Measurements from ENCODE around the gene SLC22A17.

Gene SLC22A17

DNA sequence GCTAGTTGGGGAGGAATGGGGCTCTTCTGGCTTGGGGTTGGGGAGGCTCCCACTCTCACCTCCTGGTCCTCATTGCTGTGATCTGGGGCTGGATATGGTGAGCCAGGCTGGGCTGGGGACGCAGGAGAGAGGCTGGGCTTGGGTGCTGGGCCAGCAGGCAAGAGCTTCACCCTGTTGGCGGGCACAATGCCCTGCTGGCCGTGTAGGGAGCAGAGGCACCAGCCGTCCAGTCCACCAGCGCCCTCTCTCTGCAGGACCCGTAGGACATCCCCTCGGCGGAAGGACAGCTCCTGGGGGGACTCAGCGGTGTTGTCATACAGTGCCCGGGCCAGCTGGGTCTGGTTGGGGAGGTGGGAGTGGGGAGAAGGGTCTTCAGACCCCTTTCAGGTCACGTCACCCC is 7.8 kb upstream of the SLC22A17 start:
- DNase-seq: no peak

DNA sequence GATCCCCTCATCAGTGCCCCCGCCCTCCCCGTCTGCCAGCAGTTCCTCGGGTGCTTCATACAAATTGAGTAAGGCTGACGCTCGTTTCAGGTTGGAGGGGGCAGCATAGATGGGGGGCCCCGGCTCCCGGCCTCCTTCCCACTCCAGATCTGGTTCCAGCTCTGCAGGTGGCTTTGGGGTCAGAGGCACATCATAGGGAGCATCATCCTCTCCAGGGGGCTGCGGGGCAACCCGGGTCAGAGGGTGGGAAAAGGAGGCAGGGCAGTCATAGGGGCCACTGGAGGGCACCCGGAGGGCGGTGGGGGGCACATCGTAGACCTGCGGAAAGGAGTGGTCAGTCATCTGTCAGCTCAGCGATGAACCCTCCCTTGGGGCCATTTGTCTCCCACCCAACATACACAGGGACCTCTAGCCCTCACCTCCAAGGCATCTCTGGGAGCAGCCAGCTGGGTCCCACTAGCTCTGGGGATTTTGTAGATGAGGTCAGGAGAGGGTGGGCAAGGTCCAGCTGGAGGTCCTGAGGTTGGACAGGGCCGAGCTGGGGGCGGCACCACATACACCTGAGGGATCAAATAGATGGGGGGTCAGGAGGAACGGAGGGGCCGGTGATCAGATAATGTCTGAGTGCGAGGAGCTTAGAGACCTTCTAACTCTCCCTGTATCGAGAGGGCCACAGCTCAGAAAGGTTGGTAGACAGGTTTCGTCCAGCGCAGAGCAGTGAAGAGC is 7.2 kb upstream of the SLC22A17 start:
- no peak for DNase-seq

DNA sequence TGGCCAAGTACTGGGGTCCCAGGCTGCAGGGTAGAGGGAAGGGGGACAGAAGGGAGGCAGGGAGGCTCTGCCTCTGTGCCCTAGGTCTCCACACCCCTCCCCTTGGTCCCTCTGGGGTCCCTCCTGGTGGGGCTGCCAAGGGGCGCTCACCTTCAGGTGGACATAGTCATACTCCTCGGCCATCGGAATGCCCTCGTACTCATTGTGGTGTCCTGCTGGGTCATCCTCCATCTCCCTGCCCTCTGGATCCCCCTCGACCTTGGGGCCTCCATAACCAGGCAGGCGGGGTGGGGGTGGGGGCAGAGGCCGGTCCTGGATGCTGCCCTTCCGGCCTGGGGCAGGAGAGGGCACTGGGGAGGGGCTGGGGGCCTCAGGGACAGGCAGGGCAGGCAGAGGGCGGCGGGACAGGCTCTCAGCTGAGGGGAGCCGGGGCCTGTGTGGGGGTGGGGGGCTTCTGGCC is 6.5 kb upstream of the SLC22A17 start:
- DNase-seq: no peak

DNA sequence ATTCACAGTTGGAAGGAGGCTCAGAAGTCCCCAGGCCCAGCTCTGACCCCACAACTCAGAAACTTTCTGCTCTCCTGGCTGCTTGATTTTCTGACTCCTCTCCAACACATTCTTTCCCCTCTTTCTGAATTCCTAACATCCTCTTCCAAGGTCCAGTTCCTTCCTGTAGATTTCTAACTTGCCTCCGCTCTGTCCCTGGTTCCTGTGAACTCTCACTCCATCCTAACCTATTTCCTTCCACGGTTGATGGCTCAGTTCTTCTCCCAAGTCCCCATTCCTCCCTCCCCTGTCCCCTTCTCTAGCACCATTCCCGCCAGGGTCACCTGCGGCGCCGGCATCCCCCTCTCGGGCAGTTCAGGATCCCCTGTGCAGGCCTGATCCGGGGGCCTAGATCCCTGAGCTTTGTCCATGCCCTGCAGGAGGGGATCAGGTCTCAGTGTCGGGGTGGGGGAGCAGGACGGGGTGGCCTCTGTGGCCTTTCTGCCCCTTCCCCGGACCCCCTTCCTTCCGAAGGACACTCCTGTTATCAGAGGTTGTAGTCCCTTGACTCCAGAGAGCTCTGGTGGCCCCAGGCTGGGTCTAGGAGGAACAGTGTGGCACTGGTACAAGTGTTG is 6.0 kb upstream of the SLC22A17 start:
- no peak for DNase-seq

DNA sequence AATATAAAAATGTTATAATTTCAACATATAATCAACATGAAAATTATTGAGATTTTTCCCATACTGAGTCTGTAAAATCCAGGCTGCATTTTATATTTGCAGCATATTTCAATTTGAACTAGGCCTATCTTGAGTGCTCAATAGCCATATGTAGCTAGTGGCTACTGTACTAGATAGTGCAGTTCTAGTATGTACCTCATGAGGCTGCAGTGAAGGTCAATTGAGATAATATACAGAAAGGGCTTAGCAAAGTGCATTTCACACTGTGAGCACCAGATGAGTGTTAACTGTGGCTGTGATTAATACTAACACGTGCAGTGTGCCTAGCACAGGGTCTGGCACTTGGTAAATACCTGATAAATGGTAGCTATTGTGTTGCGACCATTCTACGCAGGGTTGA is 5.4 kb upstream of the SLC22A17 start:
- DNase-seq: no peak

DNA sequence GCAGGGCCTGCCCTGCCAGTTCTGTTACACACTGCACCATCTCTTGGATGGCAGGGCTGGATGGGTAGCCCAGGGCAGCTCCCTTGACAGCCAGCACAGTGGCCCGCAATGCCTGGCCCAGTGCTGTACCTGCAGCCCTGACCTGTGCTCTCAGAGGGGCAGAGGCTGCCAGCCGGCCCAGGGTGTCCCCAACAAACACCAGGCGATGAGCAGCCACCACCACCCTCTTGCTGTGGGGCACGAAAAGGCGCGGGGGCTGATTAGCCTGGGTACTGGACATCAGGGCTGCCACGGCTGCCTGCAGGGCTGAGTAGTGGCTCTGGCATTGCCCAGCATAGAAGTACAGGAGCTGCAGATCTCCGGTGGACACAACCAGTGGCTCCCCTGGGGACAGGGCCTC is 4.6 kb upstream of the SLC22A17 start:
- no peak for DNase-seq

DNA sequence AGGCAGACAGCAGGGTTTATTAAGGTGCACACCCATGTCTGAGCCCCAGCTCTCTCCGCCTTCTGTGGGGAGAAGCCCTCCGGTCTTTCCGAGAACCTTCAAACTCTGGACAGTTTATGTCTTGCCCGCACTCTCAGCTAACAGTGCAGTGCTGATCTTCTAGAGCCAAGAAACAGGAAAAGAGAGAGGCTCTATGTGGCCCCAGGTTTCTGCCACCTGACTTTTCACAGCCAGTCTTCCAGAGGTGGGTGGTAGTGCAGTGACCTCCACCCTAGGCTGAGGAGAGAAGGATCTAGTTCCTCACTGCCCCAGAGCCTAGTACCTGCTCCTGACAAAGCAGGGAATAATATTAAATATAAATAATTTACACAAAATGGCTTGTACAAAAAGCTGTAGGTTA is 4.0 kb upstream of the SLC22A17 start:
- DNase-seq: no peak

DNA sequence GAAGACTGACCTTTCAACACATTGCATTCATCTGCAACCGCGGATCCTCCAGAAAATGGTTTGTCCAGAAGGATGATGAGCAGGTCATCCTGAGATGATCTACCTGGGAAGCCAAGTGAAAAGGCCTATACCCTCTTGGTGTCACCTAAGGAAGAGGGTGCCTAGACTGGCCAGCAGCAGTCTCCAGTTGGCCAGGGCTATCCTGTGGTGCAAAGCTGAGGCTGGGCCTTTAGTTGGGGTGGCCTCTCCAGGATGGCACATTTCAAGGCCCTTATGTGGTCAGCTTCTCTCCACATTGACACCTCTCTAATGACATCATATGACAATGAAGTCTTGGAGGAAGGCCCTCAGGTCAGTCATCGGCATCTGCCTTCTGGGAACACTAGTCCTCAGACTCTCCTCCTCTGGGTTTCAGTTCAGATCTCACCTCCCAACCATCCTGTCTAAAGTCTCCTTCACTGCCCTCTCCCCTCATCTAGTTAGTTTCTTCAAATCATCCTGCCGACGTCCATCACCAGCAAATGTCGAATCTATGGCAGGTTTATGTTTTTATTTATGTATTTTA is 3.3 kb upstream of the SLC22A17 start:
- no peak for DNase-seq

DNA sequence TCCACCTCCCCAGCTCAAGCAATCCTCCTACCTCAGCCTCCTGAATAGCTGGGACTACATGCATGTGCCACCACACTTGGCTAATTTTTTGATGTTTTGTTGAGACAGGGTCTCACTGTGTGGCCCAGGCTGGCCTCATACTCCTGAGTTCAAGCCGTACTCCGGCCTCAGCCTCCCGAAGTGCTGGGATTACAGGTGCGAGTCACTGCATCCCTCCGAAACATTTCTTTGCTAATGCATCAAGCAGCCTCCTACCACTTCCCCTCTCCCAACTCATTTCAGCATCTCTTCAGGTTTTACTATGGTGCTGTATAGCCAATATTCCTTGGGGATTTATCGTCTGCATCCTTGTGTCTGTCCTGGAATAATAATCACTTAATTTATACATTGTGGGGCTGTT is 2.3 kb upstream of the SLC22A17 start:
- DNase-seq: no peak

DNA sequence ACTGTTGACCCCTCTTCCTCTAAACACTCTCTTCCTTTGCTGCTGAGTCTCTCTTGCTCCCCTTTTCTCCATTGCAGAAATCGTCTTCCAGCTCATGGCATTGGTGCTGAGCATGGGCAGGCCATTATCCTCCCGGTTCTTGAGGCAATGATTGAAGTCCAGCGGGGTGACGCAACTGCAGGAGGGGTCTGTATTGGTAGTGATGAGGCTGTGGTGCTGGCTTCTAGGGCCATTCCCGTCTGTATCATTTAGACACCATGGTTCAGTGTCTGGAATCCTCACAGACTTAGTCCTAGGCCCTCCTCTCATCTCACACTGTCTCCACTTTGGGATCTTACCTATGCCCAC is 720 bp upstream of the SLC22A17 start:
- no peak for DNase-seq

DNA sequence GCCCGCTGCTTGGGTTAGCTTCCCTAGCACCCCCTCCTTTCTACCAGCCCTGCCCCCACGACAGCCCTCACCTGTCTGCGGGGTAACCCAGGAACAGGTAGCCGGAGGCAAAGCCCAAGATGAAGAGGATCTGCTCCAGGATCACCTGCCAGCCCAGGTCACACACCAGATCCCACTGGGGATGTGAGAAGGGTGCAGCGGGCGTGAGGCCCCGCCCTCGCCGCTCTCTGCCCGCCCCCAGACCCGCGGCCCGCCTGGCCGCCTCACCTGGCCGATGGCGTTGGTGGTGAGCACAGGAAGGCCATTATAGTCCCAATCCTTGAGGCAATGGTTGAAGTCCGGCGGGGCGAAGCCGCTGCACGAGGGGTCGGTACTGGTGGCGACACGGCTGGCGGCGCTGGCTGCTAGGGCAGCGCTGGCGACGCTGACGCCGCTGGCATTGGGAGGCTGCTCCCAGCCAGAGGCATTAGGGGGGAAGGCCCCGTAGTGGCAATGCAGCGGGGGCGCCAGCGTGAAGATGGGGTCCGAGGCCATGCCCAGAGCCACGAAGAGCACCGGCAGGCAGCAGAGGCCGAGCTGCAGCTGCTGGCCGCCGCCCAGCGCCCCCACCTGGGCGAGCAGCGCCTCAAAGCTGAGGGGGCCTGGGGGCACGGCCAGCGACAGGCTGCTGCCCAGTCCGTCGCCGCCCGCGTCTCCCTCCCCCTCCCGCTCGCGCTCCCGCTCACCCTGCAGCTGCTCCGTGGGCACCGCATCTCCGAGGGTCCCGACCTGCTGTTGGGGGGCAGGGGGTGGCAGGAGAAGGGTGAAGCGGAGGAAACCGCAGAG is 794 bp downstream of the SLC22A17 start:
- DNase-seq: no peak

DNA sequence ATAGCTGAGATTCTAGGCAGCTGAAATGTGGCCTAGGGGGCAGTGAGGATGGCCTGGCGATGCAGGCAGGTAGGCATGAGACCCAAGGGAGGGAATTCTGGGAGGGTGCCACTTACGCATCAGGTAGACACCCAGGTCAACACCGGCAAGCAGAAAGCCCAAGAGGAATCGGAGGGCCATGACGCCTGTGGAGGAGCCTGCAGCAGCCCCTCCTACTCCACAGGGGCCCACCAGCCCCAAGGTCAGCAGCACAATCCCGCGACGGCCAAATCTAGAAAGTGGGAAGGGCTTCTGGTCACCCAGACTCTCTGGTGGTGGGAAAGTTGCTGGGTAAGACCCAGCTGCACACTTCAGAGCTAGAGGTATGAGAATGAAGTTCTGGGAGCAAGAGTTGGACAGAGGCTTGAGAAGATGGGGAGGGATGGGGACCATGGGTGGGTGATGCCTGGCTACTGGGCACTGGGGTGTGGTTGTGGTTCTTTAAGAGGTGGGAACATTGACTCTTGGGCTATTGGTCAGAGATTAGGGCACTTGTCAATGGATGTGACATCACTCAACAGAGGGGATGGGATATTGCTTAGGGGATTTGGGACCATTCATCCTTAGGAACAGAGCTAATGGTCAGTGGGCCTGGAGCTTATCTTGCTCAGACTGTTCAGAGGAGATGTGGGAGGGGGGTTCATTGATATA is 3.4 kb downstream of the SLC22A17 start:
- no peak for DNase-seq

DNA sequence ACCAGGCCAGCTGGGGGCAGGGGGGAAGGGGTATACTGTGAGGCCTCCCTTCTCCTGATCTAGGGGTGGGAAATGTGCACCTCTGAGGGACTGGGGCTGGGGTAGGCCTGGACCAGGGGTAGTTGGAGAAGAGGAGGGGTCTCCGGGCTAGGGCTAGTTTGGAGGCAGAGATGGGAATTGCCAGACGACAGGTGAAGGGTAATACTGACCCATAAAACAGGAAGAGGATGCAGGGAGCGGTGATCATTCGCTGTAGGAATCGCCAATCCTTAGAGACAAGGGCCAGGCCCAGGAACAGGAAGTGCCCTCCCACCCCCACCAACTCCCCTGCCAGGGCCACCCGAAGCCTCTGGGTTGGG is 4.4 kb downstream of the SLC22A17 start:
- DNase-seq: no peak

DNA sequence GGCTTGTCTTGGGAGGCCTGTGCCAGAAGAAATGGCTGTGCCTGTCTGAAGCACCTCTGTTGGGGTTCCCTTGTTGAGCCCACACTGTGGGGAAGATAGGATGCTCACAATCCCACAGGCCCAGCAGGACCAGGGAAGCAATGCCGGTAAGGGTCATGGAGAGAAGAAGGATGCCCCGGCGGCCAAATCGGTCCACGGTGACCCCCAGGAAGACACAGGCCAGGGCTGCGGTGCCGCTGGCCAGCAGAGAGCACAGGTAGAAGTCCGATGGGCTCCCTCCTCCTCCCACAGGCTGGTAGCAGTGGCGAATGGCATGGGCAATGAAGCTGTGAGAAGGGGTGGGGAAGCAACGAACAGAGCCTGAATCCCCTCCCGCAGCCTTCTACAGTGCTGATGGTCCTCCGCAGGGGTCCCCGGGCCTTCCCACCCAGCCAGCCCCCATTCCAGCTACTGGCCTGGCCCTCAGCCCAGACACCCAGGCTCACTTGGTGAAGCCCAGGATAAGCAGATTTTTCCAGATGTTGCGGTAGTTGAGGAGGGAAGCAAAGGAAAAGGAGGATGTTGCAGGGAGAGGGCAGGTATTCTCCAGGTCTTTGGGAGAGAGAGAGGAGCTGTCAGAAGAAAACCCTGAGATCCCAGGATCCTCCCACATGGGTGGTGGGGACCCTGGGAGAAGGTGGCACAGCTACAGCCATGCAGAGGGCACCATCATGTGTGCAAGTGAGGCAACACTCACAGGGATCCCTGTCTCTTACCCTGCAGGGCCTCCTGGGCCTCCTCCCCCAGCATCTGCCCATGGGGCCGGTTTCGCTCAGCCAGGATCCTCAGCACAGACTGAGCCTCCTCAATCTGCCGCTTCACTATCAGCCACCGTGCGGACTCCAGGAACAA is 5.0 kb downstream of the SLC22A17 start:
- DNase-seq: no peak

DNA sequence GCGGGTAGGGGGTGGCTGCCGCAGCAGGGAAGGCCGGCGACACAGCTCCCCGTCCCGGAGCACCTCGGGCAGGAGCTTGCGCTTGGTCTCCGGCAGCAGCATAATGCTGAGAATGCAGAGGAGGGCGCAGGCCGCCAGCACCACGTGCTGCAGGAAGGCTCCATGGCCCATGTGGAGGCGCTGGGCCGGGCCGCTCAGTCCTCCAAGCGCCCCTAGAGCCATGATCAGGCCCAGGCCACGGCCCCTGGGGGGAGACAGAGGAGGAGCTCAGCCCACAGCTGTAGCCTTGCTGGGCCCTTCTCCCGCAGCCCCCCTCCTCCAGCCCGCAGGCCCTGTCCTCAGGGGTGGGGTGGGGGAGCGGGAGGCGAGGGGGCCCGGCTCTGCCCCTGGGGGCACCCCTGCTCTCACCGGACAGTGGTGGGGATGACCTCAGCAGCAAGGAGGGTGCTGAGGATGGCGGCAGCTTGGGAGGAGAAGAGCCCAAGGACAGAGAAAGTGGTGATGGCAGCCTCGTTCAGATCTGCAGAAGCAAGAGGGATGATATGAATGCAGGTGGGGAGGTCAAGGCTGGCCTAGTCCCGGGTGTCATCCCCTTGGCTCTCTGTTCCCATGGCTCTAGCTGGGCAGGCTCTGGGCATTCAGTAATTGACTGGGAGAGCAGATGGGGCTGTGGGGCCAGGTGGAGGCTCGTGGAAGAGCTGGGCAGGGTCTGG is 5.8 kb downstream of the SLC22A17 start:
- no peak for DNase-seq

DNA sequence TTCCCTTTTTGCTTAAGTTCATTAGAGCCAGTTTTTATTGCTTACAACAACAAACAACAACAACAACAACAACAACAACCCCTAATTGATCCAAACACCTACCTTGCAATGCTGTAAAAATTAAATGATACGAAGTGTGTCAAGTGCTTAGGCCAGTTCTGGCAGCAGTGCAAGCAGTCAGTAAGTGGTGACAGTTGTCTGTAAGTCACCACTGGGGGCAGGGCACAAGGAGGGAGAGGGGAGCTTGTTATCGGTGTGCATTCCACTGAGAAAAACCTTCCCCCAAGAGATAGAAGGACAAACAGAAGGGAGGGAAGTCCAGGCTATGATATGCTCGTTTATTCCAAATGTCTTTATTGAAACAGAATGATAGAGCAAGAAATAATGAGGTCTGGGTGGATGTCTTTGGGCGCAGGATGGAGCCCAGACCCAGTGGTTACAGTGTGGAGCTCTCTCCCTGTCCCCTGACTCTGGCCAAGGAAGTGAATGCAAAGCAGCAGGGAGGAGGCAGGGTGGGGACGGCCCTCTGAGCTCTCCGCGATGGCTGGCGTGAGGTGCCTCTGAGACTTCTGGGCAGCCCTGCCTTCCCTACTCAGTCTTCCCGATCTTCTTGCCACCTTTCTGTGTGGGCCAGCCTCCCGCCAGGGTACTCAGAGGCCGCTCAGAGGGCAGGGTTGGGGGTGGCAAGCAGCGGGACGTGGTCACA is 6.5 kb downstream of the SLC22A17 start:
- DNase-seq: no peak

DNA sequence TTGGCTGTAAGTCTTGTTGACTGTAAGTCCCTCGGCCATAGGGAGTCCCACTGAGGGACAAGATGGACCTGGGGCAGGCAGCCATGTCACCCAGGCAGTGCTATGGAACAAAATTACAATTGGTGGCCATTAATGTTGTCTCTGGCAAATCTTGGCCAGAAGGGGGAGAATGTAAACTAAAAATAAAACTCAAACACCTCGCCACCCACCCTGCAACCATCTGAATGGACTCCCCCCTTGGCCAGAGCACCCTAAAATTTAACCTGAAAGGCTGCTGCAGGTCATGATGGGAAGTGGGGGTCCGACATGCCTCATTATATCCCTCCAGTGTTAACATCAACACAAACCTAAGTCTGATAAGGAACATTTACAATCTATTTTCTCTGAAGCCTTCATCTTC is 8.2 kb downstream of the SLC22A17 start:
- no peak for DNase-seq

DNA sequence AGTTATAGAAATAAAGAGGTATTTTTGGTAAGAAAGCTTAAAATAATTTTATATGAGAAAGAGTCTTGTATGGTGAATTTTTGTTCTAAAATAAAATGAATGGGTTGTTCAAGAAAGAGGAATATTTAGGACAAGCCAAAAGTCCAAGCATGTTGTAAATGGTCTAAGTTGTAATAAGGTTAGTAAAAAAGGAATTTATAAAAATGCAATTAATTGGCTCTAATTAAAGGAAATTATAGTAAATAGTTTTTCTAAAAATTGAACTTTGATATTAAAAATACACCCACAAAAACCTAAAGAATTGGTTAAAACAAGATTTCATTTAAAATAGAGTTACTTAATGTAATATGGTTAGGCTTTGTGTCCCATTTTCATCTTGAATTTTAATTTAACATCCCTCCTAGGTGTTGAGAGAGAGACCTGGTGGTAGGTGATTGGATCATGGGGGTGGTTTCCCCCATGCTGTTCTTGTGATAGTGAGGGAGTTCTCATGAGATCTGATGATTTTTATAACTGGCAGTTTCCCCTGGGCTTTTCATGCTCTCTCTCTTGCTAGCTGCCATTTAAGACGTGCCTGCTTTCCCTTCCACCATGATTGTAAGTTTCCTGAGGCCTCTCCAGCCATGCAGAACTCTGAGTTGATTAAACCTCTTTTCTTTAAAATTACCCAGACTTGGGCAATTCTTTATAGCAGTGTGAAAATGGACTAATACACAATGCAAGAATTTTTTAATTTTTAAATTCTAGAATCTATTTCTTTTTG is 13.0 kb downstream of the SLC22A17 start:
- no peak for DNase-seq

DNA sequence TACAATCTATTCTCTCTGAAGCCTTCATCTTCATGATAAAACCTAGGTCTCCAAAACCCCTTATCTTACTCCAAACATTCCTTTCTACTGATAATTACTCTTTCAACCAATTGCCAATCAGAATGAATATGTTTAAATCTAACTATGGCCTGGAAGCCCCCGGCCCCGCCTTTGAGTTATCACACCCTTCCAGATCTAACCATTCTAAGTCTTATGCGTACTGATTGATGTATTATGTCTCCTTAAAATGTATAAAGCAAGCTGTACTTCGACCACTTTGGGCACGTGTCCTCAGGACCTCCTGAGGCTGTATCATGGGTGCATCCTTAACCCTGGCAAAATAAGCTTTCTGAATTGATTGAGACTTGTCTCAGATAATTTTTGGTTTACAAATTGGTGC is 17.1 kb downstream of the SLC22A17 start:
- DNase-seq: no peak
